HG03460 (cell line): Measurements from ENCODE around the gene GRK2.

Experiments
- ATAC-seq: cut with Tn5 transposase; IDR thresholded peaks from one replicate; pipeline ENCODE4 v1.9.1; 2021; ENCODE audit not compliant: unreplicated experiment

GRK2 gene

DNA sequence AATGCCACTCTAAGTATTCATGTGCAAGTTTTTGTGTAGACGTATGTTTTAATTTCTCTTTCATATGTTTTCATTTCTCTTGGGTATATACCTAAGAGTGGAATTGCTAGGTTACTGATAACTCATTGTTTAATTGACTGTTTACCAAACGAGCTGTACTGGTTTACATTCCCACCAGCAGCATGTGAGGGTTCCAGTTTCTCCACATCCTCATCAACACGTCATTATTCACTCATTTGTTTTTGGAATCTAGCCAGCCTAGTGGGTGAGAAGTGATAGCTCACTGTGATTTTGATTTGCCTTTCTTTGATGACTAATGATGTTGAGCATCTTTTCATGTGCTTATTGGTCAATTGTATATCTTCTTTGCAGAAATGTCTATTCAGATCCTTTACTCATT lies 26.8 kb downstream of the GRK2 start:
- no peak for ATAC-seq

GRCh38 chr11:67295846-67296245 lies 29.6 kb downstream of the GRK2 start:
- ATAC-seq = no peak

DNA sequence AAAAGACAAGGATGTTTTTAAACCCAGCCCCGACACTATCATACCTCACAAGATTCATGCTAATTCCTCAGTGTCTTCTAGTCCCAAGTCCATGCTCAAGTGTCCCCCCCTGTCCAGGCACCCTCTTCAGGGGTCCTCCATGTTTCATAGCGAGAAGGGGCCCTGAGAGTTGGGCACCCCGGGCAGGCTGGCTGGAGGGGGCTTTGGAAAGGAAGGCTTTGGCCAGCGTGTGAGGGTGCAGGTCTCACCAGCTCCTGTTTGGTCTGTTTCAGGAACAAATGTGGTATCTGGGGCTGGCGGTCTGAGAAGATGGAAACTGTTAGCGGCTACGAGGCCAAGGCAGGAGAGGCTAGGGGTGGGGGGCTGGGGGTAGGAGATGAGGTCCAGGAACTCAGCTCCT lies 32.5 kb downstream of the GRK2 start:
- no peak for ATAC-seq

DNA sequence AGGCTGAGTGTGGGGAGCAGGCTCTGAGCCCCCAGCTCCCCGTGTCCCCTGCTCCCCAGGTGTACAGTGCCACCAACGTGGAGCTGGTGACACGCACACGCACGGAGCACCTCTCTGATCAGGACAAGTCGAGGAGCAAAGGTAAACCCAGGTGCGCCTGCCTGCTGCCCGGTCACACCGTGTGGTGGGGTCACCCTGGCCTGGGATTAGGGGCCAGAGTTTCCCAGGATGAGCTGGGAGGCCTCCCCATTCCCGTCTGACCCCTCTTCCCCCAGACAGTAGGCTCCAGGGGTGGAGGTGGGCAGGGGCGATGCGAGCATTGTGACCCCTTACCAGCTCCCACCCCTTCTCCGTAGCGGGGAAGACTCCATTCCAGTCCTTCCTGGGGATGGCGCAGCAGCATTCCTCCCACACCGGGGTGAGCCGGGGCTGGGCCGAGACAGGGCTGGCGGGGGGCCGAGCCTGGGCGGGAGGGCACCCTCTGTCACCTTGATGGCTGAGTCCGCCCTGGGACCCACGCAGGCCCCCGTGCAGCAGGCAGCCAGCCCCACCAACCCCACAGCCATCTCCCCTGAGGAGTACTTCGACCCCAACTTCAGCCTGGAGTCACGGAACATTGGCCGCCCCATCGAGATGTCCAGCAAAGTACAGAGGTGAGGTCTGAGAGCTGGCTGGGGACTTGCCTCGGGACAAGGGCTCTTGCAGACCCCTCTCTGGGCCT lies 33.4 kb downstream of the GRK2 start:
- ATAC-seq = no peak

GRCh38 chr11:67300256-67300755 lies 34.0 kb downstream of the GRK2 start:
- ATAC-seq = no peak

GRCh38 chr11:67300756-67301312 lies 34.6 kb downstream of the GRK2 start:
- ATAC-seq = no peak

DNA sequence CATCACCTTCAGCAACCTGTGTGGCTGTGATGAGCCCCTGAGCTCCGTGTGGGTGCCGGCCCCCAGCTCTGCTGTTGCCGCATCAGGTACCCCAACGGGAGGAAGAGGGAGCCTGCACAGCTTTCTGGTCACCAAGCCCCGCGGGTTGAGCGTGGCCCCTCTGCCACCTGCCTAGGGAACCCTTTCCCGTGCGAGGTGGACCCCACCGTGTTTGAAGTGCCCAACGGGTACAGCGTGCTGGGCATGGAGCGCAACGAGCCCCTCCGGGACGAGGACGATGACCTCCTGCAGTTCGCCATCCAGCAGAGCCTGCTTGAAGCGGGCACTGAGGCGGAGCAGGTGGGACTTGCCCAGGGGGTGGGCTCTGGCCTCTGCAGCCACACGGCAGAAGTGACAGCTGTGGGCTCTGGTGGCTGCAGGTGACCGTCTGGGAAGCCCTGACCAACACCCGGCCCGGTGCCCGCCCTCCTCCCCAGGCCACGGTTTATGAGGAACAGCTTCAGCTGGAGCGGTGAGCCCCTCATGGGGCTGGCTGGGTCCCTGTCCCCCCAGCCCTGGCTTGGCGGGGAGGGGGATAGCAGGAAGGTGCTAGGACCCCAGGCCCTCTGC lies 35.1 kb downstream of the GRK2 start:
- ATAC-seq = no peak

DNA sequence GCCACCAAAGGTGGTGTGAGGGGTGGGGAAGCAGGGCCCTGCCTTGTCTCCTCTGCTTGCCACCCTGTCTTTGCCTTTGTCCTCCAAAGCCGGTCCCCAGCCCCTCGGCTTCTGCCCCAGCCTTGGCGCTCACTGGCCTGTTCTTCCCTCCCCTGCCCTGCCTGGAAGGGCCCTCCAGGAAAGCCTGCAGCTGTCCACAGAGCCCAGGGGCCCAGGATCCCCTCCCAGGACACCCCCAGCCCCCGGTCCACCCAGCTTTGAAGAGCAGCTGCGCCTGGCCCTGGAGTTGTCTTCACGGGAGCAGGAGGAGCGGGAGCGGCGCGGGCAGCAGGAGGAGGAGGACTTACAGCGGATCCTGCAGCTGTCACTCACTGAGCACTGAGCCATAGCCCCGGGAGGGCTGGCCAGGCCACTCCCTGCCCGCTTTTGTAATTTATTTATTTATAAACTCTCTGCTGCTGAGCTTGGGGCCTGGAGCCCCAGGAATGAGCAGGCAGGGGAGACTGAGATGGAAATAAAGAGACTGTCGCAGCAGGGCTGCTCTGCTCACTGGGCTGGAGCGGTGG lies 35.8 kb downstream of the GRK2 start:
- no peak for ATAC-seq

- ATAC-seq = no peak
Measured at GRCh38 chr11:67302571-67303131, 36.4 kb downstream of the GRK2 start.

DNA sequence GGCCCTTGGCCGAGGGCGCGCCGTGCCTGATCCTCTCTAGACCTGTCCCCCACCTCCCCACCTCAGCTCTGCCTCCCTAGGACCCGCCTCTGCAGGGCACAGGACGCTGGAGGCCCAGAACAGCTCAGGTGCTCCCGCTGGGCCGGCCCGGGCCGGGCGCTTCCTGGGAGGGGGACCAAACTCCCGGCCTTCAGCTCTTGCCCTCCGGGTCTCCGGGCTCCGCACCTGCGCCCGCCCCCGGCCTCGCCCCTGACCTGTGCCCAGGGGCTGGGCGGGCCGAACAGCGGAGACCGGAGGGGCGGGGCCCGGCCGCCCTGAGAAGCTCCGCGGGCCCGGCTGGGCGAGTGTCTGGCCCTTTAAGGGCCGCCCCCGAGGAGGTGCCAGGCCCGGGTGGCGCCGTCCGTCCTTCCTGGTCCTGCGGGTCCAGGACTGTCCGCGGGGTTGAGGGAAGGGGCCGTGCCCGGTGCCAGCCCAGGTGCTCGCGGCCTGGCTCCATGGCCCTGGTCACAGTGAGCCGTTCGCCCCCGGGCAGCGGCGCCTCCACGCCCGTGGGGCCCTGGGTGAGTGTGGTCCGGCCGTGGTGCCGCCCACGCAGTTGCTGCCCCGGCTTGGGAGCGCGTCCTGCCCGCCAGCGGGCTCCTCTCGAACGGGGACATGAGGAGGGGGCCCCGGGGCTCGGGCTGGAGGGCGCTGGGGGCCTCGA lies 37.0 kb downstream of the GRK2 start, which contains the start of gene SSH3:
Gene SSH3, plus strand, starts transcription at position 399 of the 703 bp plus-strand sequence. Its CDS starts 96 bp downstream, at position 495.
- no peak for ATAC-seq

- no peak for ATAC-seq
Measured at GRCh38 chr11:67303835-67304411, 37.6 kb downstream of the GRK2 start.

- no peak for ATAC-seq
Measured at GRCh38 chr11:67304511-67305113, 38.3 kb downstream of the GRK2 start.

- no peak for ATAC-seq
Measured at GRCh38 chr11:67306769-67307544, 40.7 kb downstream of the GRK2 start.

DNA sequence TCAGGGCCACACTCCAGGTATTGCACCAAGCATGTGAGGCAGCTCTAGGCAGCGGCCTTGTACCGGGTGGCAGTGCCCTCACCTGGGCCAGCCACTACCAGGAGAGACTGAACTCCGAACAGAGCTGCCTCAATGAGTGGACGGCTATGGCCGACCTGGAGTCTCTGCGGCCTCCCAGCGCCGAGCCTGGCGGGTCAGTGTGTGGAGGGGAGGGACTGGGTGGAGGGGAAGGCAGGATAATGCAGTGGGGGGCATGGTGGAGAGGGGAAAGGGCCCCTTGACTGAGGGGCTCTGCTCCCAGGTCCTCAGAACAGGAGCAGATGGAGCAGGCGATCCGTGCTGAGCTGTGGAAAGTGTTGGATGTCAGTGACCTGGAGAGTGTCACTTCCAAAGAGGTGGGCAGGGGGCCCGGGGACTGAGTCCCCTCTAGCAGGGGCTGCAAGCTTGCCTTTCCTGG lies 41.3 kb downstream of the GRK2 start:
- no peak for ATAC-seq

DNA sequence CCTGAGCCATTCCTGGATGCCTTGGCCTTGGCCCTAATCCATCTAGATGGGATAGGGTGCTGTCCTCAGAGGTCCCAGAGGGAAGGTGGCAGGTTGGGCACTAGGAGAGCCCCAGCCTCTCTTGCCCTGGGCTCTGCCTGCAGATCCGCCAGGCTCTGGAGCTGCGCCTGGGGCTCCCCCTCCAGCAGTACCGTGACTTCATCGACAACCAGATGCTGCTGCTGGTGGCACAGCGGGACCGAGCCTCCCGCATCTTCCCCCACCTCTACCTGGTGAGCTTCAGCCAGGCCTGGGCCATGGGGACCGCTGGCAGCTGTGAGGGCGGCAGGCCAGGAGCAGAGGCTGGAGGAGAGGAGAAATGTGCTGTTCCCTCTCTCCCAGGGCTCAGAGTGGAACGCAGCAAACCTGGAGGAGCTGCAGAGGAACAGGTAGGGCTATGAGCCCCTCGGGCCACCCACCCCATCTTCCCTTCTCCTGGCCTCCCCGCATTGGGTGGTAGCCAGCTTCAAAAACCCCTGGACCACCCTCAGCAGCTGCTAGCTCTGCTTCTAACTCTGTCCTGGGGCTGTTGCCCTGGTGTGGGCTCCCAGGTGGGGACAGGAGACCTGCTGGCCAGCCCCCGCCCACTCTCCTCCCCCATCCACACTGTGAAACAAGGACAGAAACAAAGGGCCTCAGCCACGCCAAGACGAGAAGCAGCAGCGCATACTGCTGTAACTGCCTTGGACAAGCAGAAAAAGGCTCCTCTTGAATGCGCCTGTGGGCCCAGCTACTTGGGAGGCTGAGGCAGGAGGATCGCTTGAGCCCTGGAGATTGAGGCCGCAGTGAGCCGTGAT lies 42.0 kb downstream of the GRK2 start:
- ATAC-seq = no peak

- ATAC-seq = no peak
Measured at GRCh38 chr11:67309166-67309565, 42.9 kb downstream of the GRK2 start.

GRCh38 chr11:67309661-67310061 lies 43.4 kb downstream of the GRK2 start:
- no peak for ATAC-seq

- ATAC-seq = no peak
Measured at GRCh38 chr11:67310246-67311050, 44.2 kb downstream of the GRK2 start.
